Keratinocyte (primary cell): ENCODE data around the gene SFT2D1.

ENCODE experiments used
- EZH2 ChIP-seq: IDR thresholded peaks from one replicate; pipeline ENCODE4 v1.6.1; 2012; ENCODE audit warnings: inconsistent platforms, mild to moderate bottlenecking, low read length, moderate library complexity
- TF ChIP-seq, protein P1 (sequence below), 3 experiments: IDR thresholded peaks in 1 of 3; conservative IDR thresholded peaks in 1 of 3; optimal IDR thresholded peaks in 1 of 3; 2 replicates in 2 of 3; 3 replicates in 1 of 3; pipeline versions ENCODE3 to v1.5.1; 2011; ENCODE audit warnings: low read length in 3 of 3, mild to moderate bottlenecking in 3 of 3, moderate library complexity in 2 of 3, control low read depth in 1 of 3, inconsistent platforms in 1 of 3; ENCODE audit not compliant: insufficient read depth in 2 of 3; ENCODE audit errors: extremely low read depth in 1 of 3

DNA sequence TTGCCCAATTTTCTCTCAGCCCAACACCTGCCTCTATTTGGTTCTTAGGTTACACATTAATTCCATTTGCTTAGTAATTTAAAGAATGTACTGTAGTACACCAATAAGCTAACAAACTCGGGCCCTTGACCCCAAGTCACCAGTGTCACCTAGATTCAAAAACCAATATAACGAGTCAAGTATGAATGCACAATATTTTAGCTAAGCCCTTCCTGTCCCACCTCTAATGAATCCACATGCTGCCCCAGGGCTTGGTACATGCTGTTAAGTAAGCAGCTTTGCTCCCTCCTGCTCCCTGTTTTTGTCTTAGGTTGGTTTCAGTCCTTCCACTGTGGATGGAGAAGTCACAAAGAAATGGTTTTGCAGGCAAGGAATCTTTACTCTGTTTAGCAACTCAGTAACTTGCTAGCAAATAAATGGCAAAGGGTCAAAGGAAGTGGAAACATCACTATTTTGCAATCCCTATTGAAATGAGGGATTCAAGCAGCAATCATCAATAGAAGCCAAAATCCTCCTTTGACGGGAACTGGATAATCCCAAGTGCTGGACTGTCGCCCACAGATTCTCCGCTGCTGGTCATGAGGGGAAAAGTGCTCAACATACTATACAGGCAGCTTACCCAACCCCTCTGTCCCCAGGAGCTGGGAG is 45.4 kb upstream of the SFT2D1 start:
- TF ChIP-seq, protein P1, sequence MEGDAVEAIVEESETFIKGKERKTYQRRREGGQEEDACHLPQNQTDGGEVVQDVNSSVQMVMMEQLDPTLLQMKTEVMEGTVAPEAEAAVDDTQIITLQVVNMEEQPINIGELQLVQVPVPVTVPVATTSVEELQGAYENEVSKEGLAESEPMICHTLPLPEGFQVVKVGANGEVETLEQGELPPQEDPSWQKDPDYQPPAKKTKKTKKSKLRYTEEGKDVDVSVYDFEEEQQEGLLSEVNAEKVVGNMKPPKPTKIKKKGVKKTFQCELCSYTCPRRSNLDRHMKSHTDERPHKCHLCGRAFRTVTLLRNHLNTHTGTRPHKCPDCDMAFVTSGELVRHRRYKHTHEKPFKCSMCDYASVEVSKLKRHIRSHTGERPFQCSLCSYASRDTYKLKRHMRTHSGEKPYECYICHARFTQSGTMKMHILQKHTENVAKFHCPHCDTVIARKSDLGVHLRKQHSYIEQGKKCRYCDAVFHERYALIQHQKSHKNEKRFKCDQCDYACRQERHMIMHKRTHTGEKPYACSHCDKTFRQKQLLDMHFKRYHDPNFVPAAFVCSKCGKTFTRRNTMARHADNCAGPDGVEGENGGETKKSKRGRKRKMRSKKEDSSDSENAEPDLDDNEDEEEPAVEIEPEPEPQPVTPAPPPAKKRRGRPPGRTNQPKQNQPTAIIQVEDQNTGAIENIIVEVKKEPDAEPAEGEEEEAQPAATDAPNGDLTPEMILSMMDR (optimal IDR thresholded peaks at IDR 0.05 in 1 of 3, IDR thresholded peaks at IDR 0.05 in 1 of 3, conservative IDR thresholded peaks at IDR 0.05 in 1 of 3; ENCODE audit: extremely low read depth in 1 of 3, insufficient read depth in 2 of 3, low read length in 3 of 3) = no peak
- no peak for TF ChIP-seq EZH2
